GM20431 (cell line): Measurements from ENCODE around the gene MAGI1.

Source experiments
- in situ Hi-C: fragments of 300-500 bp; cut with MseI, MboI; formaldehyde crosslinking; loops from one replicate; pipeline ENCODE4 v1.15.0; 2020; ENCODE audit warnings: low sequenced_read_pairs; ENCODE audit not compliant: unreplicated experiment

The MAGI1 gene

DNA sequence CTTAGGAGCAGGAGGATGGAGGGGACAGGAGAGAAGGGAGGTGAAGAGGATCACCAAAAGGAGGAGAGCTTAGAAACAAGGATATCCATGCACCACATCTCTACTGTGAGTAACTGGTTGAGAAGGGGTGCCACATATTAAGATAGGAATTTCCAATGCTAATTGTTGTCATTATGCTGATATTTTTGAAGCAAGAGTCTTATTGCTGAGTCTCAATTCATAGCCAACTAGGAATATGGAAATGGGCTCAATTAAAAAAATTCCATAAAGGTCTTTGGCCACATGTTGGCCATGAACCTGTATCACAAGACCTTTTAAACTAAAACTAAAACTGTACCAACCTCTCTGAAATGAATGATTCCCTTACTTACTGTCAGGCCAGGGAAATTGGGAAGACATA is 642.6 kb downstream of the MAGI1 start:
- in situ Hi-C loops: no loop called here

DNA sequence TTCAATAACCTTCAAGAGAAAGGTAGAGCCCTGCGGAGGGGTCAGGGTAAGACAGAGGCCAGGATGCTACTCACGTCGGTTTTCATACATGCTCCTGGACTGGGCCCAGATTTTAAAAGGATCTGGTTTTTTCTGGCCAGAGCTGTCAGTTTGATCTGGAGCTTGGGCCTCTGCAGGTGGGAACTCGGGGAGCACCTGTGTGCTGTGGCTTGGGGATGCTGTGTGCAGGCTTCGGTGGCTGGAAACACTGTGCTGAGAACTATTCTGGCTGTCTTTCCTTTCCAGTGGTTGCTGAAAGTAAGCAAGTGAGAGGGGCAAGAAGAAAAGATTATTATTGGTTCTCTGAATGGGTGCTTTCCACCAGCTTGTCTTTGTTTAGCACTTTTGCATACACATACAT is 647.6 kb downstream of the MAGI1 start:
- in situ Hi-C loops: no loop called here

DNA sequence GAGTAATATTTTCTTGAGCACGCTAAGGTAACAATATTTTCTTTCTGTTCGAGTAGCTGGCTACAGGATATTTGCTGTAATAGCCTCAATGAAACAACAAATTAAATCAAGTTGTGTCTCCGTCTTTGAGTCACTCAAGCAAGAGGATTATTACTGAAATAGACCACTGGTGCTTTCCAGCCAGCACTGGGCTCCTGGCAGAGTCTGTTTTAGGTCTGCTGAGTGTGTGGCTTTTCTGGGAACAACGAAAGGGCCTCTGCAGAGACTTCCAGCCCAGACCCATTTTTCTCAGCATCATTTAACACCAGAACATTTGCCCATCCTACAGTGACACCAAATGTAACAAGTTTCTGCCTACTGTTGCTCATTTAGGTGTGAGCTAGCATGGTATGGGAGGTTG is 652.9 kb downstream of the MAGI1 start:
- in situ Hi-C loops: no loop called here

DNA sequence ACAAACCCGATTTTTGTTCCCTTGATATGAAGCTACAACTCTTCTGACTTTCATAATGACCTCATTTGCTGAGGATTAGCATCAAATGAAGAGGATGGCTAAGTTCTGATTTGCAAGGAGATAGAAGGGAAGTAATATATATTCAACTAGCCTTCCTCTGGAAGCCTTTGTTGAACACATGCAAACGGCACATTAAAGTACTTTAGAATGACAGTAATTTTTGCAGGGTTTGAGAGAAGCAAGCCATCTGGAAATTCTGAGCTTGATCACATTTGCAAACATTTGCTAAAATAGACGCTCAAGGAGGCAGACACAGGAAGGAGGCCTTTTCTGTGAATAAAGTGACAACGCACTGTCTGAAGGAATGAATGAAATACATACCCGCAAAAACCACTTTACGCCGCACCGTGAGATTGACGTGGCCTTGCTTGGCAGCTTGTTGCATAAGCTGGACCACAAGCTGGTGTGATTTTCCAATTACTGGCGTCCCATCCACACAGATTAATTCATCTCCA is 657.2 kb downstream of the MAGI1 start:
- in situ Hi-C loops: no loop called here

DNA sequence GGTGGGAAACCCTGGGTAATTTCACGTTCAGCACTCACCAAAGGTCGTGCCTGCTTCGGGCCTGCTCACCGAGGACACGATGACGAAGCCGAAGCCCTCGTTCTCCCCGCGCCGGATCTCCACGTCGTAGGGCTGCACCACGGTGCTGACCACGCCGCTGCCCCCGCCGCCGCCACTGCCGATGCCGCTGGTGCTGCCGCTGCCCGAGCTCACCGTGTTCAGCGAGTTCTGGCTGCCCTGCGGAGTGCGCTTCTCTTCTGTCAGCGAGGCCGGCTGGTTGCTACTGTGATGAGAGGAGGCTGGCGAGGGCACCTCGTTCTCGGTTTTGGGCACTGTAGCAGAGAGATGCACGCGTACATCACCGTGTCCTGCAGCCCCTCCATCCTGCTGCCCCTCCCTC is 659.5 kb downstream of the MAGI1 start:
- in situ Hi-C loops: no loop called here

DNA sequence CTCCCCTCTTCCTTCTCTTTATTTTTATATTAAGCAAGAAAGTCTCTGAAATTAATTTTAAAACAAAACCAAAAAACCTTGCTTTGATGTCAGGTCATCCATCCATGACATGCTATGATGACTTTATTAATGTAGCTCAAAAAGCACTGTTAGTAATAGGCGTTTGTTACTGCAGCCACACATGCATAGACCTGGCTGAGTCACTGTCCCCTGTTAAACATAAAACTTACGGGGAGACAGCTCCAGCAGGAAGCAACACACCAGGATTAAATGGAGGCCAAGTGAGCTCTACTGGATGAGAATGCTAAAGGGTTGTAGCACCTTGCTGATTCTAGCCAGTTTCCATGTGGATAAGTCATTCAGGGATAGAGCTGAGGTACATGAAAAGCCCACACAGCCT is 661.1 kb downstream of the MAGI1 start:
- in situ Hi-C loops: no loop called here

DNA sequence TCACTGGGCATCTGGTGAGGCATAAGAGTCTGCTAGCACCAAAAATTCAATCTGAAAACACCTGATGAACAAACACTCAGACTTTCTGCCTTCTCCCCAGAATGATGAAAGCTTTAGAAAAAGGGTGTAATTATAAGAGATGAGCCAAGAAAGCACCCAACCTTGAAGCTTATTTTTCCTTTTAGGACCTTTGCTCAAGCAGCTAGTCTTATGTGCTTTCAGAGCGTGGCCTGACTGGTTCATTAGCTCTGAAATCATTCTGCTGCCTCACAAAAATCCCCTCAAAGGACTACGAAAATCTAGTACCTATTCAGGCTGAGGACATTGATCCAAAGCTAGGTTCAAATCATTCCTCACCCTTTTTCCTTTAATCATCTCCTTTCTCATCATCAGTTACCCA is 662.3 kb downstream of the MAGI1 start:
- in situ Hi-C loops: no loop called here

DNA sequence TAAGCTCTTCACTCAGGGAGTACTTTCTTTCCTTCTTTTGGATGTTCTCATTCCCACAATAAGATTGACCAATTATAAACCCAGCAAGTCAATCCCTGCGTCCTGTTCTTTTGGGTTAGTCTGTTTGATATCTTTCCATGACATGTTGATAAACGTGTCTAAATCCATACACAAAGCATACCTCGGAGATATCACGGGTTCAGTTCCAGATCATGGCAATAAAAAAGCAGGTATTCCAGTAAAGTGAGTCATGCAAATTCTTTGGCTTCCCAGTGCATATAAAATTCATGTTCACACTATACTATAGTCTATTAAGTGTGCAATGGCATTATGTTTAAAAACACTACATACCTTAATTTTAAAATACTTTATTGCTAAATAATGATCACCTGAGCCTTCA is 667.7 kb downstream of the MAGI1 start:
- in situ Hi-C loops: no loop called here

DNA sequence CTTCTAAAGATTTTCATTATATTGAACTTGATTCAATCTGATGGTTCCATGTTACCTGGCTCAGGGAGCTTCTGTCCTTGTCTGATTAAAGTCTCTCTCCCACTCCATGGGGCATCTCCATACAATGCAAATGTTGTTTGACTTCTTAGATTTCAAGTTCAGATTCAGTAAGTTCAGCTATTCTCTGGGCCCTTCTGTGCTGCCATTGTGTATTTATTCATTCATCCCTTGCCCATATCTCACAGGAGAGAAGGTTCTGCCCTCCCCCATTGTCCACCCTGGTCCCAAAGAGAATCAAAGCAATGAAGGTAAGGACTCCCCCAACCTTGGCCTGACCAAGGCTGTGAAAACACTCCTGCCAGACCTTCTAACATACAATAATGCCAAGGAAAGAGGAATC is 669.9 kb downstream of the MAGI1 start:
- in situ Hi-C loops: no loop called here

DNA sequence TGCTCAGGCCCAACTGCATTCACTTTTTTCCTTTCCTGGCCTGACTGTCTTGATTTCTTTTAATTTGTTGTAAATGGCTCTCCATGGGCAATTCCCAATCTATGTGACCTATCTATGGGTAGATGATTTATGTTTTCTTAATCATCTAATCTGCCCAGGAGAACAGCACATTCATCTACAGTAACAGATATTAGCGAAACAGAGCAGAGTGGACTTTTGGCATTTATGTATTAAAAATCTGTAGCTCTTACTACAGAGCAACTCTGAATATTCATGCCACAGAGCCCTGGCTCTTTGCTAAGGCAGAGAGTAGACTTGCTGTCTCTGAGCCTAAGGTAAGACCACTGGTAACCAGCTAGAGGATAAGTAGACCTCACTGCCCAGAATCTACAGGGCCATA is 676.0 kb downstream of the MAGI1 start:
- in situ Hi-C loops: no loop called here

DNA sequence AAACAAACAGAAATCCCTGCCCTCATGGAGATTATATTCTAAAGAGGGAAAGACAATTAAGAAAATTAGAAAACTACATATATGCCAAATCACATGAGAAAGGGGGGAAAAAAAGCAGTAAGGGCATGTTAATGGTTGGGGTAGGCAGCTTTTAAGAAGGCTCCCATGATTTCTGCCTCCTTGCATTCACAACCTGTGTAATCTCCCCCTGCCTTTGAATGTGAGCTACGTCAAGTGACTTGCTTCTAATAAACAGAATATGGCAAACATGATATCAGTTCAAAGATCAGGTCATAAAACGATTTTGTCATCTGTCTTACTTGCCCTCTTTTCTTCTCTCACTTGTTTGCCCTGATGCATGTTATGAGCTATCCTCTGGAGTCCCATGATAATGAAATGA is 677.3 kb downstream of the MAGI1 start:
- in situ Hi-C loops: no loop called here

DNA sequence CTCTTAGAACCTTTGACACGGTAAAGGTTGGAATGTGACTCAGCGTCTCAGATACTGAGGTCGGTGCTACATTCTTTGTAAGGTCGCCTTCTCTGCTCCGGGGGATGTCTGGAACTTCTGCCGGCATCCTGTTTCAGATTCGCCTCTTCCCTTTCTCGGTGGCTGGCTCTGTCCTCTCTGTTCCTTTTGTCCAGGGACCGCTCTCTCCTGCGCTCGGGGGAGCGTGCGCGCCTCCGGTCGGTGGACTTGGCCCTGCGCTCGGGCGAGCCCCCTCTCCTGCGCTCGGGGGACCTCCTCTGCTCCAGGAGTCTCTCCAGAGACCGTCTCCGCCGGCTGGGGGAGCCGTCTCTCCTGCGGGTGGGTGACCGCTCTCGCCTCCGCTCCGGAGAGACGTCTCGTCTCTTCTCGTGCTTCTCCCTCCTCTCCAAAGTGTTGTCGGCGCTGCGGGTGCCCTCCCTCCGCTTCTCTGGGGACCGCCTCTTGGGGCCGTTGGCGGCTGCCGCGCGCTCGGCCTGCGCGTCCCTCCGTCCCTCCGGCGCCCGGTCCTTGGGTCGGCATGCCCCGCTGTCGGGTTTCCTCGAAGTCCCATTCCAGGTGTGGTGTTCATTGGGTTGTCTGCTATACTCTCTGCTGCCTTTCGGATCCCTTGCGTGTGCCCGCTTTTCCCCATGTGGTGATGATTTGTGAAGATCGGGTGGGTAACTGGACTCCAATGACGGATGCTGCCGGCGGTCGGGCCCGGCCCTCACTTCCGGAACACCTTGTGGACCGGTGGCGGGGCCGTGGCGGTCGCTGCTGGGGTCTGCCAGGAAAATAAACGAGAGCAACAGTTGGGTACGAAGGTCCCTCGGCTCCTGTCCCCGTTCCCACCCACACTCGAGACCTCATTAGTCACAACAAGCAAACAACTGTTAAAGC is 682.1 kb downstream of the MAGI1 start:
- in situ Hi-C loops: no loop called here

DNA sequence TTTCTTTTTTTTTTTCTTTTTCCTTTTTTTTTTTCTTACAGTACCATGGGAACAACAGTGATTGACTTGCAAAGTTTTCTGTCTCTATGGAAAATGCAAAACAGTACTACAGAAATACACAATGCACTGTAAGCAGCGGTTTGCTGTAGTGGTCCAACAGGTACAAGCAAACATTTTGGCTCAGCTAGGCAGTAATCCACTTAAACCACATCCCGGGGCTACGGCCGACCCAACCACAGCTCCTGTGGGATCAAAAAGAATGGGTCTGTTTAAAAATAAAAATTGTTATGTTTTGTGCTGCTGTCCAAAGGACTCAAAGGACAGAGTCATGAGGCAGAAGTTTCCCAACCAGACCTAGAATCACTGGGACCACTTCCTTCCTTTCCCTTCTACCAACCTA is 683.8 kb downstream of the MAGI1 start:
- in situ Hi-C loops: no loop called here

DNA sequence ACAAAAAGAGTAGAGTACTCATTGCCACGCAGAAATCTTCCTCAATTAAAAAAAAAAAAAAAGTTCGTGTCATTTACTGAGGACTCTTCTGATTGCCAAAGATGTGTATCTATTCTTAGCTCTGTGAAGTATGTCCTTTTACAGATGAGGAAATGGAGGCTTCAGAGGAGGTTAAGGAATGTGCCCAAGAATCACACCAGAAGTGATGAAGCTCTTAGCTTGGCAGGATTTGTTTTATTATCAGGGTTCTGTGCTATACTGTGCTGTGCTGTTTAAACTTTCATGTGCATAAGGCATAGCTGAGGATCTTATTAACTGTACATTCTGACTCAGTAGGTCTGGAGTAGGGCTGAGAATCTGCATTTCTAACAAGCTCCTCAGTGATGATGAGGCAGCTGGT is 685.8 kb downstream of the MAGI1 start:
- in situ Hi-C loops: no loop called here

DNA sequence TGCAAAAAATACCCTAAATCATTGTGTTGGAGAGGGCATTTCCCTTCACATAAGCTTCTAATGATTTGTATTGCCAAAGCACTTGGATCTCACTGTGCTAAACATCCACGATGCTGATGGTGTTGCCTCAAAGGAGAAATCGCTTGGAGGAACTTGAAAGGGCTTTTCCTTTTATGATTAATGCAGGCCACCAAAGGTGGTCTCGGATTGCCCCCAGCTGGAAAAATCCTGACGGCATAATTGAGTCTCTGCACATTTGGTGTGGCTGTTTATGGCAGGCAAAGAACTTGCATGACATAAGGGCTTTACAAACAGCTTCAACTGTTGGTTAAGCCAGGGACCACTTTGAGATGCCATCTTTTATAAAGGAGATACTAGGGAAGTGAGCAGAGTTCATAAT is 687.0 kb downstream of the MAGI1 start:
- in situ Hi-C loops: no loop called here

DNA sequence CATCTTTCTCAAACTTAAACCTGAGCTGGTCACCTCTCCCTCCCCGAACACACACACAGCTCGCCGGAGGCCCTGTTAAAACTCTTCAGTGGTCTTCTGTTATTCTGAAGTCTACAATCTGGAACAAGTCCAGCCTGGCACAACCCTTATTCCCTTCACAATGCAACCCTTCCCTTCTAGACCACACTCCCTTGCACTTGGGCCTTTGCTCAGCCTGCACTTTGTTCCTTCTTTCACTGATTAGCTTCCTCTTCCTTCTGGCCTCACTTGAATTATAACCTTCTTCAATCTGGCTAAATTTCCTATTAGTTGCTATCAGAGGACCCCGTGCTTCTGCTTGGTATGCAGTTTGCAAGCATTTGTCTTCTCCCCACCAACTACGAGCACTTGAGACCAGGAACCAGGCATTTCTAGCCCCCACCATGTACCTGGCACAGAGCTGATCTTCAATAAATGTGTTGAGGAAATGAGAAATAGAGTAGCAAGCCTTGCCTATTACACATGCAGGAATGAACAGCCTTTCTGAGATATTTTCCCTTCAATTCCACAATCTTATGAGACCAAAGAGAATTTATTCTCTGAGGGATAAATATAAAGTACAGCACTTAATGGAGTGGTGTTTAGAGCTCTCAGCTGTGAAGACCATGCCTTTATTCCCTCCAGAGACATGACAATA is 687.8 kb downstream of the MAGI1 start:
- in situ Hi-C loops: no loop called here

DNA sequence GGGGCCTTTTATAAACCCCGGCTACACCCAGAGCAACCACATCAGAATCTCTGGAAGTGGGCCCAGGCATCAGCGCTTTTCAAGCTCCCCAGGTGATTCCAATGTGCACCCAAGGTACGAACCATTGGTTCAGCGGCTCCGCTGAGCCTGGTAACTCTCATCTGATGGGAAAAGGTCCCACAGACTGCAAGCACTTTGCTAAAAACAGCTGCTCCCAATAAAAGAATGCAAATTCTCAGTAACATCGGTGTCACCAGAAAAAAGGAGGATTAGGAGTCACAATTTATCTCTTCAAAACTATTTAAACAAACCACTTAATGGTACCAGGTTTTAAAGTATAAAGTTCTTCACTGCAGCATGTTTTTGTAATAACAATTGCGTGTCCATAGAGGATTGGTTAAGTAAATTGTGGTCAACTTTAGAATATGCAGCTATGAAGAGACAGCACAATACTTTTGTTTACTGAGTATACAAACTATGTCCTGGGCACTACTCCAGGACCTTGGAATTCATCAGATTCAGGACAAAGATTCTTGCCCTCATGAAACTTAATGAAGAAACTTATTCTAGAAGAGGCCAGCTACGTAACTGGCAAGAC is 690.2 kb downstream of the MAGI1 start:
- in situ Hi-C loops: no loop called here

DNA sequence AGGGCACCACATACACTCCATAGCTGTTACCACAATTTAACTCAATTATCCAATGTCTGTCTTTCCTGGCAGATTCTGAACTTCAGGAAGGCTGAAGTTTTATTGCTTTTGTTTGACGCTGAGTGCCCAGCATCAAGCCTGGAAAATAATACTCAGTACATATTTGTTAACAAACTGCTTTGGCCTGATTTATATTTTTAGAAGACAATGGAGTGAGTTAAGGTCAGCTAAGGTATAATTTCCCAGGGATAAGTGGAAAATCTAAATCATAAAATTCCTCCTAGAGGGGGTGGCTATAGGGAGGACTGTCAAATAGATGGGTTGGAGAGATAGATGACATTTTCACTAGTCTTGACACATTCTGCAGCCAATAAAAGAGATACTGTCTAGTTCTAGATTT is 691.6 kb downstream of the MAGI1 start:
- in situ Hi-C loops: no loop called here

DNA sequence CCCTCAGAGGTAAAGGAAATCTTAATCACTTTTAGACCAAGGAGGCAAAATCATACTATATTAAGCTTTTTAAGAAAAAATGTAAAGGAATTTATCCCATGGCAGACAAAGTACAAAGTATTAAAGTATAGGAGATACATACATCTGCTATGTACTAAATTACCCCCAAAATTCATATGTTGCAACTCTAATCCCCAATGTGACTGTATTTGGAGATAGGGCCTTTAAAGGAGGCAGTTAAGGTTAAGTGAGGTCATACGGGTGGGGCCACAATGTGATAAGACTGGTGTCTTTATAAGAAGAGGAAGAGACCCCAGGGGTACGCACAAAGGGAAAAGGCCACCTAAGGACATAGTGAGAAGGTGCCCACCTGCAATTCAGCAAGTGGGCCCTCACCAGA is 693.9 kb downstream of the MAGI1 start:
- in situ Hi-C loops: no loop called here

DNA sequence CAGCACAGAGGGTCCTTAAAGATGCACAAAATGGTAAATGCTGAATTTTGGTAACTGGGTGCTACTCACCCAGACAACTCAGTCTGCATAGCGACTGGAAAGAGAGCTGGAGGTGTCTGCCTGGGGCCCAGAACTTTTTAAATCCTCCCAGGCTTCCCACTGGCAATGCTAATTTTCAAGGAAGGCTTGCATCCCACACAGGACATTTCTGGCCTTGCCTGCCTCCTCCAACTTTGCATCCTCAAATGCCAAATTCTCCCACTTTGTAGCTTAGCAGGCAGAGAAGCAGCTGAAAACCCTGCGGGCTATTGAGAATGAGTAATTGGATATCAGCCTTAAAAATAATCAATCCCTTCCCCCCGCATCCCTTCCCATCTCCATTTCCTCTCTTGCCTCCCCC is 694.3 kb downstream of the MAGI1 start:
- in situ Hi-C loops: no loop called here

DNA sequence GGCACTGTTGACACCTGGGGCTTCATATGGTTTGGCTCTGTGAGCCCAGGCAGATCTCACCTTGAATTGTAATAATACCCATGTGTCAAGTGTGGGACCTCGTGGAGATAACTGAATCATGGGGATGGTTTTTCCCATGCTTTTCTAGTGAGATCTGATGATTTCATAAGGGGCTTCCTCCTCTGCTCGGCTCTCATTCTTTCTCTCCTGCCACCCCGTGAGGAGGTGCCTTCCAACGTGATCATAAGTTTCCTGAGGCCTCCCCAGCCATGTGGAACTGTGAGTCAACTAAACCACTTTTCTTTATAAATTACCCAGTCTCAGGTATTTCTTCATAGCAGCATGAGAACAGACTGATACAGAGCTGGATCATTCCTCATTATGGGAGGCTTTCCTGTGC is 695.0 kb downstream of the MAGI1 start:
- in situ Hi-C loops: no loop called here
